Activated CD4-positive, alpha-beta T cell treated with anti-CD3 and anti-CD28 coated beads for 36 hours (primary cell): Measurements from ENCODE around the gene SEC63. TPM values are rescaled to one million over a fixed set of nuclear protein-coding genes. Genes with fewer than 3 reads are reported as not detected.

ENCODE experiments used
- ATAC-seq: fragments of 200-7000 bp; cut with Tn5 transposase; one replicate; pipeline ENCODE4 v1.10.0; 2021; ENCODE audit warnings: mild to moderate bottlenecking, moderate library complexity
- CTCF ChIA-PET: fragments of 350-600 bp; sonication (Branson Sonifier 250); formaldehyde crosslinking; loops from one replicate; lab custom pipeline; 2021; ENCODE audit warnings: antibody characterized with exemption; lab: Charles Lee
- POLR2A ChIA-PET: fragments of 350-600 bp; sonication (Branson Sonifier 250); formaldehyde crosslinking; loops from one replicate; lab custom pipeline; 2021; ENCODE audit warnings: antibody characterized with exemption, inconsistent platforms; lab: Charles Lee
- DNase-seq: peaks from one replicate; pipeline ENCODE4 v3.0.0-alpha.2; 2020
- H3K27ac Mint-ChIP-seq: one replicate; pipeline ENCODE4 v1.8.0; 2021; ENCODE audit warnings: mixed read lengths
- H3K27me3 Mint-ChIP-seq: one replicate; pipeline ENCODE4 v1.8.0; 2021; ENCODE audit warnings: mixed read lengths
- H3K36me3 Mint-ChIP-seq: one replicate; pipeline ENCODE4 v1.8.0; 2021; ENCODE audit warnings: low read depth, mixed read lengths
- H3K4me1 Mint-ChIP-seq: one replicate; pipeline ENCODE4 v1.8.0; 2021; ENCODE audit warnings: mixed read lengths
- H3K4me3 Mint-ChIP-seq: one replicate; pipeline ENCODE4 v1.8.0; 2021; ENCODE audit warnings: mild to moderate bottlenecking, moderate library complexity, mixed read lengths
- H3K9me3 Mint-ChIP-seq: one replicate; pipeline ENCODE4 v1.8.0; 2021; ENCODE audit warnings: low read depth, mixed read lengths
- intact Hi-C, 2 experiments: fragments of 100-400 bp; cut with DNase I in 1 of 2; cut with micrococcal nuclease in 1 of 2; formaldehyde crosslinking; loops; one replicate each; pipeline versions ENCODE4 v1.14.2 to v1.15.1; 2022 to 2024; cut with DNase I, micrococcal nuclease
- total RNA-seq, 2 experiments: library from RNA; stranded (reverse); gene quantifications; one replicate each; pipeline ENCODE4 v1.2.3, GENCODE V29; 2021

SEC63 gene
- total RNA-seq, 2 experiments from 2014 or later = 98.7 to 100 TPM

GRCh38 chr6:107833136-107833535 is 124.9 kb downstream of the SEC63 start:
- ATAC-seq = no peak
- ChIA-PET POLR2A (no interaction called here), CTCF (interaction anchor here (0.6 to 7.2 kb wide), 8 partner anchors 9 to 434 kb away, joined by 3 to 42 read pairs (median 4); no protein-coding TSS in a partner anchor)
- H3K36me3 Mint-ChIP-seq = no peaks in the 10 kb centered on the region
- H3K27me3 Mint-ChIP-seq = no peaks in the 10 kb centered on the region
- intact Hi-C loops = no loop called here
- H3K27ac Mint-ChIP-seq = no peak overlapping the region
- no peak for DNase-seq
- no peak overlapping the region for H3K4me3 Mint-ChIP-seq
- H3K4me1 Mint-ChIP-seq = peaks cover 21% of the 10 kb centered on the region
- no peaks in the 10 kb centered on the region for H3K9me3 Mint-ChIP-seq

DNA sequence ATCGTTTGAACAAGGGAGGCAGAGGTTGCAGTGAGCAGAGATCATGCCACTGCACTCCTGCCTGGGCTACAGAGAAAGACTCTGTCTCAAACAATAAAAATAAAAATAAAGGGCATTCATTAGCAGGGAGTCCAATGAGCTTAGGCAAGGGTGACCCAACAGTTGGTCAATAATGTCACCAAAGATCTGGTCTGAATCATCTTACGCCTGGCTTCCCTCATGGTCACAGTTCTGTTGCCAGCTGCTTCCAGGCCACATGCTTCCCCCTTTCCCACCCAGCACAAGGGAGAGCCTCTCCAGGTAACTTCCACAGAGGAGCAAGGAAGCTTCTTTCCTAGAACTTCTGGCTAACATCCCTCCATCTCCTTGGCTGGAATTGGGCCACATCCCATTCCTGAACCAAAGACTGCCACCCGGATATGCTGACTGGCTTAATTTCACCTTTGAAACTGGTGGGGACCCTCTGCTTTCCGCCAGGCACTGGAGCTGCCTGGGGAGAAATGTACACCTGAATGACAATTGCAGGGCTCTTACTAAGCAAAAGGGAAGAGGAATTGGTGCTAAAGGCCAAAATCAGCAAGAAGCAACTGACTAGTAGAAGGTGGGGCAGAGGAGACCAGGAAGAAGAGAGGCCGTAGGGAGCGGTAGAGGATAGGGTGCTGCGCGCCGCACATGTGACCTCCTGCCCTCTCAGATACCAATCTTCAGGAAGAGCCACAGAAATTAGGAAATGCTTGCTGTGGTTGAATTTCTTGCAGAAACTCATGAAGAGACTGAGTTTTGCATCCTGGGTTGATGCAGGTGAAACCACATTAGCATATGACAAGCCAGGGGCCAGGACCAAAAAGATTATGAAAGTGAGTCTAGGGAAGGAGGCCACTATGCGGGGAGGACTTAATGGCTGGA is 125.6 kb downstream of the SEC63 start:
- H3K9me3 Mint-ChIP-seq = no peaks in the 10 kb centered on the region
- no peaks in the 10 kb centered on the region for H3K27me3 Mint-ChIP-seq
- no peak for DNase-seq
- no peaks in the 10 kb centered on the region for H3K36me3 Mint-ChIP-seq
- H3K4me3 Mint-ChIP-seq = no peak overlapping the region
- H3K27ac Mint-ChIP-seq = no peak overlapping the region
- ChIA-PET POLR2A (no interaction called here), CTCF (interaction anchor here (0.6 to 7.2 kb wide), 7 partner anchors 9 to 435 kb away, joined by 3 to 42 read pairs (median 4); no protein-coding TSS in a partner anchor)
- ATAC-seq = peak; percentile 51
- peaks cover 26% of the 10 kb centered on the region for H3K4me1 Mint-ChIP-seq
- intact Hi-C loops = no loop called here

DNA sequence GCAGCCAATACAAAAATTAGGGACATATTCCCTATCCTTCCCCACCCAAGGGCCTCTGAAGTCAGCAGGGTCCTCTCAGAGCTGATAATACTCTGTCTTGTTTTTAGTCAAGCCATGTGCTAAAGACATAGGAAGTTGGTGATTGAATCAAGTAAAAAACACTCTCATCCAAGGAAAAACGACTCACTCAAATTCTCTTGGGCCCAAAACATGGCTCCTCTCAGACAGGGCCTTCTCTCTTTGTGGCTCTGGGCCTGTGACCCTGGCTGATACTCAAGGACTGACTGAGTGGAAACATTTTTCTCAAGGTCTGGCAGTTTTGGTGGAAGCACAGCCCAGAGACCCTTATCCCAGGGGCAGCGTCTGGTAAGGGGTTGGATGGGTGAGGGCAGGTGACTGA is 127.9 kb downstream of the SEC63 start:
- DNase-seq = no peak
- CTCF ChIA-PET = interaction anchor here (0.6 to 7.2 kb wide), 5 partner anchors 17 to 331 kb away, joined by 3 to 42 read pairs (median 3); no protein-coding TSS in a partner anchor
- intact Hi-C loops = no loop called here
- peak; percentile 51 for ATAC-seq
- Mint-ChIP-seq H3K27ac (no peak overlapping the region), H3K4me3 (no peak overlapping the region), H3K36me3 (no peaks in the 10 kb centered on the region), H3K9me3 (no peaks in the 10 kb centered on the region), H3K27me3 (no peaks in the 10 kb centered on the region), H3K4me1 (peaks cover 27% of the 10 kb centered on the region)
- POLR2A ChIA-PET = no interaction called here

DNA sequence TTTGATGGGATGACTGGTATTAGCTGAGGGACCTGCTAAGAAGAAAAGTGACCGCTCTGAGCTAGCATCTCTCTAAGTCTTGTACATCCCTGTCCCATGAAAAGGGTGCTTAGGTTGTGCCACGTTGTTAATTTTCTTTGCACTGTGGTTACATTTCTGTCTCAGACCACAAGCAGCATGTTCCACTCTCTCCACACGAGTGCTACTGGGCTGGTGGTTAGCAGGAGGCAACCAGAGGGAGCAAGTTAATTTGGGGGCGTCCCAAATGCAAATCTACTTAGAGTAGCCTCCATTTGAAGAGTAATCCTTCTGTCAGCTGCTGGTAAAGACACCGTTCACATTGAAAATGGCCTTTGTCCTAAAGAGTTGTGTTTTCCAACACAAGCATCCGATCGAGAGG is 130.5 kb downstream of the SEC63 start:
- DNase-seq (peak; percentile 59), ATAC-seq (no peak)
- ChIA-PET POLR2A (interaction anchor here (0.6 kb wide), 2 partner anchors 20 to 120 kb away, joined by 3 read pairs; no protein-coding TSS in a partner anchor), CTCF (interaction anchor here (0.5 to 7.2 kb wide), 13 partner anchors 11 to 369 kb away, joined by 3 to 42 read pairs (median 4); no protein-coding TSS in a partner anchor)
- H3K27ac Mint-ChIP-seq = no peak overlapping the region
- H3K4me3 Mint-ChIP-seq = no peak overlapping the region
- no peaks in the 10 kb centered on the region for H3K36me3 Mint-ChIP-seq
- H3K9me3 Mint-ChIP-seq = no peaks in the 10 kb centered on the region
- peaks cover 40% of the 10 kb centered on the region for H3K4me1 Mint-ChIP-seq
- no peaks in the 10 kb centered on the region for H3K27me3 Mint-ChIP-seq
- intact Hi-C loops = loop anchor here (10.0 kb wide), 2 partner anchors 1047 to 1303 kb away; no protein-coding TSS in a partner anchor

- no peaks in the 10 kb centered on the region for H3K9me3 Mint-ChIP-seq
- DNase-seq = peak; percentile 77
- CTCF ChIA-PET = interaction anchor here (0.8 to 3.7 kb wide), 16 partner anchors 11 to 1192 kb away, joined by 3 to 31 read pairs (median 4); no protein-coding TSS in a partner anchor
- peaks cover 3% of the 10 kb centered on the region for H3K36me3 Mint-ChIP-seq
- POLR2A ChIA-PET = interaction anchor here (0.6 to 1.9 kb wide), 6 partner anchors 13 to 1733 kb away, joined by 3 to 30 read pairs (median 4); no protein-coding TSS in a partner anchor
- H3K27ac Mint-ChIP-seq = peak overlapping the region; percentile 98
- intact Hi-C loops = loop anchor here (2.0 to 10.0 kb wide), 8 partner anchors 26 to 1726 kb away; partner anchors contain the start of gene CD164 (in 1 of the 2)
- H3K4me3 Mint-ChIP-seq = peak overlapping the region; percentile 87
- ATAC-seq = peak; percentile 49
- no peaks in the 10 kb centered on the region for H3K27me3 Mint-ChIP-seq
- peaks cover 69% of the 10 kb centered on the region for H3K4me1 Mint-ChIP-seq
Measured at GRCh38 chr6:107823047-107823557, 134.9 kb downstream of the SEC63 start.

- ATAC-seq = peak; percentile 21
- intact Hi-C loops = loop anchor here (1.0 to 10.0 kb wide), 9 partner anchors 26 to 1725 kb away; partner anchors contain the start of gene CD164 (in 1 of the 2)
- peak; percentile 68 for DNase-seq
- no peaks in the 10 kb centered on the region for H3K27me3 Mint-ChIP-seq
- H3K9me3 Mint-ChIP-seq = no peaks in the 10 kb centered on the region
- peaks cover 3% of the 10 kb centered on the region for H3K36me3 Mint-ChIP-seq
- CTCF ChIA-PET = interaction anchor here (0.8 to 3.7 kb wide), 18 partner anchors 10 to 1192 kb away, joined by 3 to 31 read pairs (median 4); no protein-coding TSS in a partner anchor
- POLR2A ChIA-PET = interaction anchor here (0.6 to 1.9 kb wide), 8 partner anchors 14 to 1733 kb away, joined by 3 to 30 read pairs (median 4); no protein-coding TSS in a partner anchor
- peak overlapping the region; percentile 87 for H3K4me3 Mint-ChIP-seq
- H3K4me1 Mint-ChIP-seq = peaks cover 69% of the 10 kb centered on the region
- peak overlapping the region; percentile 98 for H3K27ac Mint-ChIP-seq
Measured at GRCh38 chr6:107822176-107823046, 135.6 kb downstream of the SEC63 start.

GRCh38 chr6:107821591-107821990 is 136.4 kb downstream of the SEC63 start:
- Mint-ChIP-seq H3K27me3 (no peaks in the 10 kb centered on the region), H3K4me3 (peak overlapping the region; percentile 87), H3K36me3 (peaks cover 3% of the 10 kb centered on the region), H3K4me1 (peaks cover 78% of the 10 kb centered on the region), H3K9me3 (no peaks in the 10 kb centered on the region), H3K27ac (peak overlapping the region; percentile 98)
- ChIA-PET CTCF (interaction anchor here (0.6 to 3.7 kb wide), 12 partner anchors 9 to 146 kb away, joined by 3 to 31 read pairs (median 4); no protein-coding TSS in a partner anchor), POLR2A (interaction anchor here (1.0 kb wide), 2 partner anchors 18 to 109 kb away, joined by 3 to 6 read pairs; no protein-coding TSS in a partner anchor)
- DNase-seq (no peak), ATAC-seq (no peak)
- intact Hi-C loops = loop anchor here (1.0 to 10.0 kb wide), 7 partner anchors 16 to 1724 kb away; partner anchors contain the start of gene CD164 (in 1 of the 2)

DNA sequence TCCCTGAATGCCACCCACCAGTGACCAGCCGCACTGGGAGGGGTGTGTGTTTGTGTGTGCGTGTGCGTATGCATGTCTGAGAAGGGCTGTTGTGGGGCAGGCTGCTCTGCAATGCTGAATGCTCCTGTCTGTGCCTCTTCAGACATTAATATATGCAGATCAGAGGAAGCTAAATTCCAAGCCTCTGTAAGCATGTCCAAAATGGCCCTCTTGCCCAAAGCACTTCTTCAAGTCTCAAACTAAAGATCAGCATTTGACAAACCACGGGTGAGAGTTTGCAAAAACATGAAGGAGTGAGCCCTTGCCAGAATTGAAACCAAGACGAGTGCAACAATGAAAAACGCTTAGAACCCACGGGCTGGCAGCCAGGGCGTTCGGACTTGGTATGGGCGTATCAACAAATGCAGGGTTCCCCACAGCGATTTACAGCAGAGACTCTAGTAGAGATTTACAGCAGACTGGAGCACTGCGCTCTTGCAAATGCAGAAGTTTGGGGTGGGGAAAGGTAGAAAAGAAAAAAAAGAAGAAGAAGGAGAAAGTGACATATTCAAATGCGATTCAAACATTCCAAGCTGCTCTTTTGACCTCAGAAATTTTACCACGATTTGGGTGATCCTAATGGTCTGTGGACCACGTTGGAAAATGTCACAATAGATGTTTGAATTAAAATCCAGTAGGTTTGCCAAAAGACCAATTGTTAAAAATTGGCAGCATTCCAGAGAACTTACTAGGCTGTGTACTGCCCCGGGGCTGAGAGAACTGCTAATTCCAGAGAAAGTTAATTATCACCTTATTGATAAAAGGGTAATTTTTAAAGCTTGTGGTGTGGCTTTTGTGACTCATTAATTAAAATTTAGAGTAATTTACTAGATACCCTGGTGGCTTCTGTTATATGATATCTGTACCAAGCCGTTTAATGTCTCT is 137.4 kb downstream of the SEC63 start:
- H3K27me3 Mint-ChIP-seq = no peaks in the 10 kb centered on the region
- intact Hi-C loops = loop anchor here (1.0 to 10.0 kb wide), 8 partner anchors 15 to 1723 kb away; partner anchors contain the start of gene CD164 (in 1 of the 2)
- ATAC-seq = no peak
- peaks cover 6% of the 10 kb centered on the region for H3K36me3 Mint-ChIP-seq
- POLR2A ChIA-PET = no interaction called here
- peak overlapping the region; percentile 98 for H3K27ac Mint-ChIP-seq
- H3K9me3 Mint-ChIP-seq = no peaks in the 10 kb centered on the region
- H3K4me1 Mint-ChIP-seq = peaks cover 84% of the 10 kb centered on the region
- DNase-seq = peak; percentile 60
- H3K4me3 Mint-ChIP-seq = peak overlapping the region; percentile 87
- CTCF ChIA-PET = interaction anchor here (0.6 to 4.1 kb wide), 6 partner anchors 27 to 138 kb away, joined by 3 to 20 read pairs (median 3); no protein-coding TSS in a partner anchor

- ChIA-PET CTCF (interaction anchor here (4.1 kb wide), 1 partner anchor 28 kb away, joined by 20 read pairs; no protein-coding TSS in a partner anchor), POLR2A (interaction anchor here (1.0 to 1.4 kb wide), 2 partner anchors 14 to 67 kb away, joined by 3 to 5 read pairs; no protein-coding TSS in a partner anchor)
- Mint-ChIP-seq H3K27me3 (no peaks in the 10 kb centered on the region), H3K9me3 (no peaks in the 10 kb centered on the region), H3K36me3 (peaks cover 6% of the 10 kb centered on the region), H3K4me1 (peaks cover 86% of the 10 kb centered on the region), H3K27ac (peak overlapping the region; percentile 98), H3K4me3 (peak overlapping the region; percentile 87)
- DNase-seq (peak; percentile 63), ATAC-seq (peak; percentile 18)
- intact Hi-C loops = loop anchor here (1.0 to 10.0 kb wide), 8 partner anchors 28 to 1723 kb away; partner anchors contain the start of gene CD164 (in 1 of the 2)
Measured at GRCh38 chr6:107819964-107820337, 138.1 kb downstream of the SEC63 start.
